ENCODE data around the gene MYO10. TPM values are rescaled to one million over a fixed set of nuclear protein-coding genes. Genes with fewer than 3 reads are reported as not detected.

The MYO10 gene
- polyA plus RNA-seq, 3 donors: 0.23 to 1.1 (median 0.35) TPM

DNA sequence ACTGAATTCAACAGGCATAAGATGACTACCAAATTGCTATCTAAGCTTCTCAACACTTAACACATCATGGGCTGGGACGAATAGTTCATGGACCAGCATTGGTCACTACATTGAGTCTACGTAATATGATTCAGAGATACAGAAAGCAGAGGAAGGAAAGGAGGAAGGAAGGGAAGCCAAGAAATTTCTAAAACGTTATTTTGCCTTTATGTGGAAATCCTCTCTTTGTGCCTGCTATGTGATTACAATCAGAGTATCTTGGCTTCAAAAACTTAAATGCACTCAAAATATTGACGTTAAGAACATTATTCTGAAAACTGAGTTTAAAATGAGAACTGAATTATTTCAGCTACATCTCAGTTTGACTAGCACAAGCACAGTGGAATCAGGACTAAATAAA lies 231.1 kb downstream of the MYO10 start:
- WGBS (ENCODE audit: insufficient coverage): 33% methylated on average over 1 of the region's 4 CpGs
- H3K4me3 Mint-ChIP-seq: no peak overlapping the region
- Histone ChIP-seq H3K9me3 (replicated peaks in 1 of 2; ENCODE audit: control insufficient read depth in 1 of 2, insufficient read depth in 1 of 2, low read length in 2 of 2) (no peaks in the 10 kb centered on the region), H3K27me3 (ENCODE audit: control insufficient read depth in 2 of 2, insufficient read depth in 2 of 2, low read length in 2 of 2) (no peaks in the 10 kb centered on the region), H2AFZ (ENCODE audit: insufficient read depth, low read depth, low read length, poor library complexity, severe bottlenecking) (no peak overlapping the region), H3K27ac (ENCODE audit: low read depth in 1 of 2, low read length in 2 of 2) (no peak overlapping the region), H3K4me1 (ENCODE audit: control insufficient read depth in 1 of 2, insufficient read depth in 2 of 2, low read length in 2 of 2) (no peaks in the 10 kb centered on the region), H4K20me1 (ENCODE audit: insufficient read depth, low read length) (no peaks in the 10 kb centered on the region), H3K79me2 (ENCODE audit: insufficient read depth, low read length) (no peaks in the 10 kb centered on the region), H3K4me3 (replicated peaks in 1 of 3; ENCODE audit: low read depth in 2 of 3, low read length in 3 of 3) (no peak overlapping the region), H3K4me2 (replicated peaks; ENCODE audit: extremely low read depth, low read length, poor library complexity, severe bottlenecking) (no peak overlapping the region), H3K36me3 (replicated peaks in 1 of 2; ENCODE audit: control insufficient read depth in 1 of 2, insufficient read depth in 2 of 2, low read length in 2 of 2) (no peaks in the 10 kb centered on the region), H3K9ac (ENCODE audit: insufficient read depth, low read length, poor library complexity, severe bottlenecking) (no peak overlapping the region)
- peaks cover 0 to 3% (median 2%) of the 10 kb centered on the region in 3 donors for H3K27me3 Mint-ChIP-seq (ENCODE audit: low read depth in 3 of 3)
- peaks cover 8 to 16% of the 10 kb centered on the region in 2 donors for H3K36me3 Mint-ChIP-seq
- H3K9me3 Mint-ChIP-seq: peaks cover 0 to 2% (median 0%) of the 10 kb centered on the region in 7 donors
- no peak overlapping the region for H3K27ac Mint-ChIP-seq
- no peak for DNase-seq
- intact Hi-C loops (cut with micrococcal nuclease): no loop called here
- H3K4me1 Mint-ChIP-seq: peaks cover 6% of the 10 kb centered on the region
- TF ChIP-seq, protein P1, sequence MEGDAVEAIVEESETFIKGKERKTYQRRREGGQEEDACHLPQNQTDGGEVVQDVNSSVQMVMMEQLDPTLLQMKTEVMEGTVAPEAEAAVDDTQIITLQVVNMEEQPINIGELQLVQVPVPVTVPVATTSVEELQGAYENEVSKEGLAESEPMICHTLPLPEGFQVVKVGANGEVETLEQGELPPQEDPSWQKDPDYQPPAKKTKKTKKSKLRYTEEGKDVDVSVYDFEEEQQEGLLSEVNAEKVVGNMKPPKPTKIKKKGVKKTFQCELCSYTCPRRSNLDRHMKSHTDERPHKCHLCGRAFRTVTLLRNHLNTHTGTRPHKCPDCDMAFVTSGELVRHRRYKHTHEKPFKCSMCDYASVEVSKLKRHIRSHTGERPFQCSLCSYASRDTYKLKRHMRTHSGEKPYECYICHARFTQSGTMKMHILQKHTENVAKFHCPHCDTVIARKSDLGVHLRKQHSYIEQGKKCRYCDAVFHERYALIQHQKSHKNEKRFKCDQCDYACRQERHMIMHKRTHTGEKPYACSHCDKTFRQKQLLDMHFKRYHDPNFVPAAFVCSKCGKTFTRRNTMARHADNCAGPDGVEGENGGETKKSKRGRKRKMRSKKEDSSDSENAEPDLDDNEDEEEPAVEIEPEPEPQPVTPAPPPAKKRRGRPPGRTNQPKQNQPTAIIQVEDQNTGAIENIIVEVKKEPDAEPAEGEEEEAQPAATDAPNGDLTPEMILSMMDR (IDR thresholded peaks at IDR 0.05): no peak

DNA sequence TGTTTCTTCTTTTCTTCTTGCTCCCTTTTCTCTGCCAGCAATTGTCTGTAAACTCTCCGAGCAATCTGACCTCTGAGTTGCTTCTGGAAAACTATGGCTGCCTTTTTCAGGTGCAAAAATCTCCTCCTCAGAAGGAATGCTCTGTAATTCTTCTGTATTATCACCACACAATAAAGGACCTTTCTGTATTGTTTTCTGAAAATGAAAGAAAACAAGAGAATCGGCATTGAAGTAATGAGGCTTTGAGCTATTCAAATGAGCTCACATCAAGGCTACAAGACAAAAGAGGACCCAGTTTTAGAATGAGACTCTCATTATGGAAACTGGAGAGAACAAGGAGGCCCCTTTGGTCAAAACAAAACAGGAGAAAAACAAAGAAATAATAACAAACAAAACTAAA lies 233.1 kb downstream of the MYO10 start:
- Histone ChIP-seq H3K27ac (ENCODE audit: low read depth in 1 of 2, low read length in 2 of 2) (no peak overlapping the region), H3K4me2 (replicated peaks; ENCODE audit: extremely low read depth, low read length, poor library complexity, severe bottlenecking) (no peak overlapping the region), H4K20me1 (ENCODE audit: insufficient read depth, low read length) (no peaks in the 10 kb centered on the region), H3K9ac (ENCODE audit: insufficient read depth, low read length, poor library complexity, severe bottlenecking) (no peak overlapping the region), H3K27me3 (ENCODE audit: control insufficient read depth in 2 of 2, insufficient read depth in 2 of 2, low read length in 2 of 2) (no peaks in the 10 kb centered on the region), H3K36me3 (replicated peaks in 1 of 2; ENCODE audit: control insufficient read depth in 1 of 2, insufficient read depth in 2 of 2, low read length in 2 of 2) (no peaks in the 10 kb centered on the region), H3K4me3 (replicated peaks in 1 of 3; ENCODE audit: low read depth in 2 of 3, low read length in 3 of 3) (no peak overlapping the region), H3K79me2 (ENCODE audit: insufficient read depth, low read length) (no peaks in the 10 kb centered on the region), H3K9me3 (replicated peaks in 1 of 2; ENCODE audit: control insufficient read depth in 1 of 2, insufficient read depth in 1 of 2, low read length in 2 of 2) (no peaks in the 10 kb centered on the region), H2AFZ (ENCODE audit: insufficient read depth, low read depth, low read length, poor library complexity, severe bottlenecking) (no peak overlapping the region), H3K4me1 (ENCODE audit: control insufficient read depth in 1 of 2, insufficient read depth in 2 of 2, low read length in 2 of 2) (no peaks in the 10 kb centered on the region)
- Mint-ChIP-seq H3K4me1 (peaks cover 12% of the 10 kb centered on the region), H3K27me3 (ENCODE audit: low read depth in 3 of 3) (peaks cover 0 to 2% (median 1%) of the 10 kb centered on the region in 3 donors), H3K36me3 (peaks cover 8 to 16% of the 10 kb centered on the region in 2 donors), H3K27ac (no peak overlapping the region), H3K9me3 (peaks cover 0 to 2% (median 0%) of the 10 kb centered on the region in 7 donors), H3K4me3 (no peak overlapping the region)
- TF ChIP-seq, protein P1 (IDR thresholded peaks at IDR 0.05): no peak
- no peak for DNase-seq
- intact Hi-C loops (cut with micrococcal nuclease): no loop called here
- 100% methylated on average over 1 of the region's 2 CpGs for WGBS (ENCODE audit: insufficient coverage)
